Neuronal stem cell (in vitro differentiated cells): ENCODE measurements around the gene HAP1.
A peak's percentile ranks its signal among the peaks of the same experiment; 100 is the strongest.

Source experiments
- DNase-seq: peaks from one replicate; pipeline ENCODE4 v3.0.0-alpha.2; 2013; ENCODE audit warnings: low spot score
- H2AFZ ChIP-seq: one replicate; pipeline ENCODE4 v1.6.1; 2013; ENCODE audit warnings: mild to moderate bottlenecking, low read length, inconsistent platforms
- H2AK5ac ChIP-seq: 2 replicates; pipeline ENCODE4 v1.6.1; 2013; ENCODE audit warnings: low read depth, mild to moderate bottlenecking, inconsistent platforms, low read length, moderate library complexity, mixed read lengths
- H2BK120ac ChIP-seq: 2 replicates; pipeline ENCODE4 v1.6.1; 2013; ENCODE audit warnings: low read depth, mild to moderate bottlenecking, inconsistent platforms, low read length, moderate library complexity, mixed read lengths
- H2BK12ac ChIP-seq: one replicate; pipeline ENCODE4 v1.6.1; 2013; ENCODE audit warnings: low read length, inconsistent platforms
- H2BK15ac ChIP-seq: 2 replicates; pipeline ENCODE4 v1.6.1; 2013; ENCODE audit warnings: mild to moderate bottlenecking, low read length, inconsistent platforms, mixed read lengths
- H2BK5ac ChIP-seq: one replicate; pipeline ENCODE4 v1.6.1; 2013; ENCODE audit warnings: inconsistent platforms, mild to moderate bottlenecking, low read length, moderate library complexity
- H3K14ac ChIP-seq: one replicate; pipeline ENCODE4 v1.6.1; 2013; ENCODE audit warnings: low read length, inconsistent platforms
- H3K18ac ChIP-seq: 2 replicates; pipeline ENCODE4 v1.6.1; 2013; ENCODE audit warnings: low read length, inconsistent platforms
- H3K23ac ChIP-seq: 2 replicates; pipeline ENCODE4 v1.6.1; 2013; ENCODE audit warnings: low read depth, mild to moderate bottlenecking, mixed read lengths, low read length, inconsistent platforms; ENCODE audit not compliant: poor library complexity
- H3K27ac ChIP-seq: replicated peaks from 3 replicates; pipeline ENCODE4 v1.5.1; 2013; ENCODE audit warnings: low read length, inconsistent platforms
- H3K27me3 ChIP-seq, 3 experiments: 2 replicates each; pipeline ENCODE4 v1.6.1; 2013; ENCODE audit warnings: low read length in 3 of 3, mild to moderate bottlenecking in 2 of 3, inconsistent platforms in 1 of 3, low read depth in 1 of 3, mixed read lengths in 1 of 3, moderate library complexity in 1 of 3; ENCODE audit not compliant: control insufficient read depth in 3 of 3, insufficient read depth in 3 of 3
- H3K36me3 ChIP-seq, 2 donors: replicated peaks in 1 of 2; 2 replicates each; pipeline ENCODE4 v1.6.1; 2013; ENCODE audit warnings: low read length in 2 of 2; ENCODE audit not compliant: control insufficient read depth in 2 of 2, insufficient read depth in 2 of 2
- H3K4ac ChIP-seq: 2 replicates; pipeline ENCODE4 v1.6.1; 2013; ENCODE audit warnings: inconsistent platforms, mild to moderate bottlenecking, low read length, moderate library complexity
- H3K4me1 ChIP-seq, 2 donors: 1 replicate in 1 of 2; 2 replicates in 1 of 2; pipeline ENCODE4 v1.6.1; 2013; ENCODE audit warnings: low read length in 2 of 2, low read depth in 1 of 2; ENCODE audit not compliant: control insufficient read depth in 2 of 2, insufficient read depth in 1 of 2
- H3K4me2 ChIP-seq: one replicate; pipeline ENCODE4 v1.6.1; 2013; ENCODE audit warnings: mild to moderate bottlenecking, low read length, inconsistent platforms; ENCODE audit not compliant: insufficient read depth, poor library complexity, severe bottlenecking
- H3K4me3 ChIP-seq, 2 donors: 2 replicates each; pipeline ENCODE4 v1.5.1; 2013; ENCODE audit warnings: low read length in 2 of 2, mild to moderate bottlenecking in 2 of 2, inconsistent platforms in 1 of 2, moderate library complexity in 1 of 2
- H3K79me1 ChIP-seq: one replicate; pipeline ENCODE4 v1.6.1; 2013; ENCODE audit warnings: low read depth, mild to moderate bottlenecking, inconsistent platforms, low read length, moderate library complexity
- H3K9ac ChIP-seq: one replicate; pipeline ENCODE4 v1.6.1; 2013; ENCODE audit warnings: mild to moderate bottlenecking, low read depth, low read length, inconsistent platforms; ENCODE audit not compliant: poor library complexity
- H3K9me3 ChIP-seq, 2 donors: replicated peaks in 1 of 2; 2 replicates each; pipeline versions ENCODE3 to v1.6.1; 2013; ENCODE audit warnings: low read length in 2 of 2, mild to moderate bottlenecking in 2 of 2, inconsistent platforms in 1 of 2, low read depth in 1 of 2, mixed read lengths in 1 of 2, moderate library complexity in 1 of 2; ENCODE audit not compliant: control insufficient read depth in 2 of 2, insufficient read depth in 1 of 2
- H4K8ac ChIP-seq: one replicate; pipeline ENCODE4 v1.6.1; 2013; ENCODE audit warnings: low read depth, mild to moderate bottlenecking, inconsistent platforms, low read length, moderate library complexity
- H4K91ac ChIP-seq: one replicate; pipeline ENCODE4 v1.6.1; 2013; ENCODE audit warnings: low read length, low read depth, mild to moderate bottlenecking, inconsistent platforms; ENCODE audit not compliant: poor library complexity
- WGBS, 2 donors: extraction: QIAGEN DNeasy Blood & Tissue Kit; methylation state at CpG; one replicate each; pipeline ENCODE4 v1.1.7; 2013; ENCODE audit warnings: missing lambda C conversion rate in 2 of 2, mixed read lengths in 1 of 2; ENCODE audit not compliant: insufficient read length in 2 of 2, insufficient replicate concordance in 1 of 2; ENCODE audit errors: extremely low coverage in 2 of 2; 5-methylcytosine and 5-hydroxymethylcytosine counted together

HAP1 gene

DNA sequence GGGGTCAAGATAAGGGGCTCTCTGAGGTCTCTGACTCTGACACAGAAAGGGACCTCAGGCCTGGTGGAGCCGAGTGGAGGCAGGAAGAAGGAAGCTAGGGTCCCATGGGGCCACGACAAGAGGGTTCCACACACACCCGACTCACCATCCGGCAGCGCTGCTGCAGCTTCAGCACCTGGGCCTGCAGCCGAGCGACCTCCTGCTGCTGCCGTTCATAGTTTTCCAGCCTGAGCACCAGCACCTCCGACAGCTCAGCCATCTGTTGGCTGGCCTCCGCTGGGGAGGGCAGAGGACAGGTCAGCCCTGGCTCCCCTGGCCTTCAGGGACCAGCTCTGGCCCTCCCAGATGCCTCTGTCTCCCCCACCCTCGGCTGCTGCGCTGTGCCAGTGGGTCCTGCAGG lies 6.4 kb downstream of the HAP1 start:
- H3K23ac ChIP-seq: no peak overlapping the region

DNA sequence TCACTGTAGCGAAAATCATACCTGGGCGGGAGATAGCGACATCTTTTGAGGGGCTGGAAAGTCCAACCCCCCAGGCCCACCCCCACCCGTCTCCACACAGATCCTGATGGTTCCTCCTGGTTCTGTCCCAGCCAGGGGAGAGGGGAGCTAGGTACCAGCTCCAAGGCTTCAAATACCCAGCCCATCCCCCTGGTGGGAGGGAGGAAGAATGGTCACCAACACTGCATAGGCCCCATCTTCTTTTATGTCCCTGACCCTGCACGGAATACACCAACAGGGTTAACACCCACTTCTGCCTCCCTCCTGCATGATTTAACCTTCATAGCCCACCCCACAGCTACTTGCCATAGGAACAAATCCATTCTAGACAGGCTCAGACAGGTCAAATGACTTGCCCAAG lies 9.3 kb downstream of the HAP1 start:
- H3K27ac ChIP-seq: no peak overlapping the region
- H2BK12ac ChIP-seq: no peak overlapping the region
- no peak overlapping the region for H3K4me2 ChIP-seq
- no peak overlapping the region for H2AK5ac ChIP-seq
- no peak overlapping the region for H2BK120ac ChIP-seq
- DNase-seq: no peak
- no peak overlapping the region for H3K4ac ChIP-seq
- no peak overlapping the region for H2BK5ac ChIP-seq
- H3K14ac ChIP-seq: no peak overlapping the region
- H3K4me1 ChIP-seq: no peaks in the 10 kb centered on the region
- no peak overlapping the region for H2BK15ac ChIP-seq
- H3K27me3 ChIP-seq: no peaks in the 10 kb centered on the region
- H3K18ac ChIP-seq: no peak overlapping the region
- H3K9ac ChIP-seq: no peak overlapping the region
- H4K8ac ChIP-seq: no peak overlapping the region
- no peaks in the 10 kb centered on the region for H3K79me1 ChIP-seq
- WGBS, 2 donors: no CpG with 5 or more reads among the region's 5 CpGs
- H2AFZ ChIP-seq: no peak overlapping the region
- H3K36me3 ChIP-seq: no peaks in the 10 kb centered on the region
- H3K4me3 ChIP-seq: no peak overlapping the region
- H4K91ac ChIP-seq: no peak overlapping the region
- H3K23ac ChIP-seq: no peak overlapping the region
- H3K9me3 ChIP-seq: no peaks in the 10 kb centered on the region

More for the DNA sequence above, 6.4 kb downstream of the HAP1 start:
- Histone ChIP-seq H3K9me3 (no peaks in the 10 kb centered on the region), H3K14ac (peak overlapping the region; percentile 4), H4K8ac (no peak overlapping the region), H3K4me2 (no peak overlapping the region), H3K4me3 (peak overlapping the region in 1 of 2 donors; percentile 60), H3K27ac (no peak overlapping the region), H2BK12ac (no peak overlapping the region), H2BK120ac (no peak overlapping the region), H3K9ac (no peak overlapping the region), H3K4me1 (no peaks in the 10 kb centered on the region), H3K27me3 (peaks cover 0 to 10% (median 0%) of the 10 kb centered on the region in 3 experiments), H3K79me1 (no peaks in the 10 kb centered on the region), H3K36me3 (no peaks in the 10 kb centered on the region), H2BK15ac (no peak overlapping the region), H3K4ac (no peak overlapping the region), H2AK5ac (peak overlapping the region; percentile 91), H4K91ac (no peak overlapping the region), H2AFZ (no peak overlapping the region), H3K18ac (peak overlapping the region; percentile 20), H2BK5ac (no peak overlapping the region)
- WGBS, 2 donors: no CpG with 5 or more reads among the region's 12 CpGs
- no peak for DNase-seq

DNA sequence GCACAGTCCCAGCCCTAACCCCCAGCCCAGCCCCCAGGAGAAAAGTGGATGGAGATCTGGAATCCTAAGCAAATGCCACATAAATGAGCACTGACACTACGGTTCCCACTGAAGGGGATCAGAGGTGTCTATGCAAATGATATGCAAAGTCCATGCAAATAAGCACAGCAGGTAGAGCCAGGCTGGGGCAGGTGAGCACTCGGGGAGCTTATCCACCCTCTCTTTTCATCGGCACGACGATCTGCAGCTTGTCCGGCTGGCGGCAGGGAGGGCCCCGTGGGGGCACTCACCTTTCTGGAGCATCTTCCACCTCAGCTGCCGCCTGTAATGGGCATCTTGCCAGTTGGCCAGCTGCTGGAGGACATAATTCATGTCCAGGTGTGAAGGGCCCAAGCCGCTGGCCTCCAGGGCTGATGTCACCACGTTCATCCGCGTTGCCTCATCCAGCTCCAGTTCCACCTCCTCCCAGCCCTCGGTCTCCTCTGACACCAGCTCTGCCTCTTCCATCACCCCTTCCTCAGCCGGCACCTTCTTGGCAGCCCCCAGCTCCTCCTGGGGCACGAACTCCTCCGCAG lies 9.9 kb downstream of the HAP1 start:
- Histone ChIP-seq H2BK5ac (peak overlapping the region; percentile 57), H3K9me3 (no peaks in the 10 kb centered on the region), H3K27me3 (no peaks in the 10 kb centered on the region), H2AFZ (no peak overlapping the region), H3K18ac (no peak overlapping the region), H2BK12ac (no peak overlapping the region), H3K4me1 (no peaks in the 10 kb centered on the region), H2AK5ac (no peak overlapping the region), H2BK15ac (no peak overlapping the region), H4K8ac (no peak overlapping the region), H3K4ac (no peak overlapping the region), H3K4me3 (no peak overlapping the region), H3K23ac (no peak overlapping the region), H3K79me1 (no peaks in the 10 kb centered on the region), H3K27ac (no peak overlapping the region), H2BK120ac (no peak overlapping the region), H3K36me3 (no peaks in the 10 kb centered on the region), H3K9ac (peak overlapping the region; percentile 5), H3K4me2 (no peak overlapping the region), H4K91ac (no peak overlapping the region), H3K14ac (no peak overlapping the region)
- no CpG with 5 or more reads among the region's 17 CpGs for WGBS, 2 donors
- DNase-seq: no peak

DNA sequence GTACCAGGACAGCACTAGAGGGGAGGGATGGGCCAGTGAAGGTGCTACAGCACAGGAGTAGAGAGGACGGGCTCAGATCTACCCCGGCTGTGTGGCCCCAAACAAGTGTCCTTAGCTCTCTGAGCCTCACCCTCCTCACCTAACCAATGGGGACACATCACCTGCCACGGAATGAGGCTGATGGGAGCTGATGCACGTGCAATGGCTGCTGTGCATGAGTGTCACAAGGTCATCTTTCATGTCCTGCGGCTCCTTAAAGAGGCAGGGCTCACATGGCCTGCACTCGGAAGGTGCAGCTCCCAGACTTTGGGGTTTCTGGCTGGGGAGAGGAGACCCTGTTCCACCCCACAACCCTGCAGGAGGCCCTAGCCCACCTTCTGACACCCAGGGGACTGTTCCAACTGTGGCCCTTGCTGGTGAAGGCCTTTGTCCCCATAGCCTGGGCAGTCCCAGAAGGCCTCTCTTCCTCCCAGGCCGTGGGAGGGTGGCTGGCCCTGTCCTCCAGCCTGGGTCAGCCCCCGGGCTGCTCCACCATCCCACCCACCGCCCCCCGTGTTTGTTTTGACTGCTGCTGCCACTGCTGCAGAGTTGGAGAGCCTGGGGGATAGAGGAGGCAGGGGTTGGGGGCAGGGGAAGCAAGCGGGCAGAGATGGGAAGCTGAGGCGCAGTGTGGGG lies 10.5 kb downstream of the HAP1 start:
- H3K9me3 ChIP-seq: no peaks in the 10 kb centered on the region
- H4K91ac ChIP-seq: no peak overlapping the region
- H3K9ac ChIP-seq: no peak overlapping the region
- no peaks in the 10 kb centered on the region for H3K79me1 ChIP-seq
- no peak overlapping the region for H4K8ac ChIP-seq
- peak overlapping the region; percentile 15 for H2AK5ac ChIP-seq
- no CpG with 5 or more reads among the region's 12 CpGs for WGBS, 2 donors
- peak overlapping the region; percentile 2 for H3K18ac ChIP-seq
- no peak overlapping the region for H2BK120ac ChIP-seq
- DNase-seq: no peak
- no peak overlapping the region for H3K14ac ChIP-seq
- H3K36me3 ChIP-seq: no peaks in the 10 kb centered on the region
- H3K4ac ChIP-seq: no peak overlapping the region
- no peak overlapping the region for H3K27ac ChIP-seq
- H3K23ac ChIP-seq: peak overlapping the region; percentile 23
- no peak overlapping the region for H3K4me3 ChIP-seq
- H3K4me2 ChIP-seq: no peak overlapping the region
- H3K4me1 ChIP-seq: no peaks in the 10 kb centered on the region
- peak overlapping the region; percentile 57 for H2BK5ac ChIP-seq
- no peak overlapping the region for H2BK12ac ChIP-seq
- H2BK15ac ChIP-seq: no peak overlapping the region
- H3K27me3 ChIP-seq: no peaks in the 10 kb centered on the region
- H2AFZ ChIP-seq: no peak overlapping the region
